Measurements from ENCODE around the gene C5AR2.
A peak's percentile ranks its signal among the peaks of the same experiment; 100 is the strongest.
"Not testable (repeated sequence)": the region's sequence is repeated elsewhere in the genome, so short reads cannot be mapped to it uniquely, and the experiment has no call there.

C5AR2 gene

GRCh38 chr19:47379381-47379938, 47.5 kb downstream of the C5AR2 start:
- in situ Hi-C loops (cut with MboI; ENCODE audit: low pct_unique_long_range_greater_than_20kb, low sequenced_read_pairs), result no loop called here
- DNase-seq, result no peak

GRCh38 chr19:47380559-47380958, 48.6 kb downstream of the C5AR2 start:
- in situ Hi-C loops (cut with MboI; ENCODE audit: low pct_unique_long_range_greater_than_20kb, low sequenced_read_pairs), result no loop called here
- DNase-seq, result no peak

GRCh38 chr19:47381121-47381520, 49.1 kb downstream of the C5AR2 start:
- in situ Hi-C loops (cut with MboI; ENCODE audit: low pct_unique_long_range_greater_than_20kb, low sequenced_read_pairs), result no loop called here
- DNase-seq, result no peak

GRCh38 chr19:47381653-47382279, 49.8 kb downstream of the C5AR2 start:
- in situ Hi-C loops (cut with MboI; ENCODE audit: low pct_unique_long_range_greater_than_20kb, low sequenced_read_pairs), result no loop called here
- DNase-seq, result peak; percentile 62

- DNase-seq; in situ Hi-C loops (cut with MboI; ENCODE audit: low pct_unique_long_range_greater_than_20kb, low sequenced_read_pairs): not testable (repeated sequence)
Observed at GRCh38 chr19:47383890-47384289, 51.9 kb downstream of the C5AR2 start.

- in situ Hi-C loops (cut with MboI; ENCODE audit: low pct_unique_long_range_greater_than_20kb, low sequenced_read_pairs); DNase-seq: not testable (repeated sequence)
Observed at GRCh38 chr19:47384533-47384932, 52.6 kb downstream of the C5AR2 start.

GRCh38 chr19:47386582-47386981, 54.6 kb downstream of the C5AR2 start:
- in situ Hi-C loops (cut with MboI; ENCODE audit: low pct_unique_long_range_greater_than_20kb, low sequenced_read_pairs); DNase-seq: not testable (repeated sequence)

- DNase-seq; in situ Hi-C loops (cut with MboI; ENCODE audit: low pct_unique_long_range_greater_than_20kb, low sequenced_read_pairs): not testable (repeated sequence)
Observed at GRCh38 chr19:47387623-47388022, 55.6 kb downstream of the C5AR2 start.

- DNase-seq; in situ Hi-C loops (cut with MboI; ENCODE audit: low pct_unique_long_range_greater_than_20kb, low sequenced_read_pairs): not testable (repeated sequence)
Observed at GRCh38 chr19:47388721-47389120, 56.7 kb downstream of the C5AR2 start.

- in situ Hi-C loops (cut with MboI; ENCODE audit: low pct_unique_long_range_greater_than_20kb, low sequenced_read_pairs), result no loop called here
- no peak for DNase-seq
Observed at GRCh38 chr19:47389150-47389556, 57.2 kb downstream of the C5AR2 start.

- in situ Hi-C loops (cut with MboI; ENCODE audit: low pct_unique_long_range_greater_than_20kb, low sequenced_read_pairs), result no loop called here
- DNase-seq, result no peak
Observed at GRCh38 chr19:47390533-47391488, 58.8 kb downstream of the C5AR2 start.

- DNase-seq, result peak; percentile 82
- in situ Hi-C loops (cut with MboI; ENCODE audit: low pct_unique_long_range_greater_than_20kb, low sequenced_read_pairs), result no loop called here
Observed at GRCh38 chr19:47391510-47392223, 59.7 kb downstream of the C5AR2 start.
